ENCODE measurements around the gene GLB1L2.

Gene GLB1L2

DNA sequence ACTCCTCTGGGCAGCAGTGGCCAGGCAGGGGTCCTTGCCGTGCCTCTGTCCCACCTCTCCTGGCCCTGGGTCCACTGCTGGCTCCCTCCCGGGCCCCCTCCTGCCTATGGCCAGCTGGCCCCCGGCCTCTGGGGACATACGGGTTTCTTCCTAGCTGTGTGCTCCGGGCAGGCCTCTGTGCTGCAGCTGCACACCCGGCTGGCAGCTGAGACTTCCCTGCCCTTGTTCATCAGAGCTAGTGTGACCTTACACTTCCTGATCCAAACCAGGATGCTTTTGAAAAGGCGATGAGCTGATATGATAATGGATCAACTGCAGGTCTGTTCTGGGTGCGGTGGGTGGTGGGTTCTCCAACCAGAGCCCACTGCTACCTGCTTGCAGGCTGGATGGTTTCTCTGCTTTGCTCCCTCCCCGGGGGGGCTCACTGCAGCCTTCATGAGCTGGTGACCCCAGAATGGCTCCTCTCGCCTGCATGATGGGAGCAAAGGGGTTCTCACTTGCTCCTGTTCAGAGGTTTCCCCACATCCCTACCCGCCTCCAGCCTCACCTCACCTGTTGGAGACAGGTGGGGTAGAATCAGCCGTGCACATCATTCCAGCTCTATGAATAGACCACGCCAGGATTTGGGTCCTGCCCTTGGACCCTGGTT, 67.0 kb downstream of the GLB1L2 start:
- DNase-seq (ENCODE audit: extremely low spot score, insufficient read length, low read depth) (no peak), FAIRE-seq (no peak)

DNA sequence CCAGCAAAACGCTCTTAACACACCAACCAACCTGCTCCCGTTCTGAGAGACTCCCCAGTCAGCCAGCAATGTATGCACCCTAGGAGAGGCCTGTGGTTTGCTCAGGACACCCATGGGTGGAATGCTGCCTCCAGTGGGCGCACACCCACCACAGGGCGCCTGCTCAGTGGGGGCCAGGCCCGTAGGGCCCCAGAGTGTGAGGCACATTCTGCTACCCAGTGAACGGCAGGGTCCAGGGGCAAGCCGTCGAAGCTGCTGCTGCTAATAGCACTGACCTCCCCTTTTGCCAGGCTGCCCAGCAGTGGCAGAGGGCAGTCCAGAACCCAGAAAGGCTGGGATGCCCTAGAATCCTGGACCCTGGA, 67.5 kb downstream of the GLB1L2 start:
- no peak for DNase-seq (ENCODE audit: extremely low spot score, insufficient read length, low read depth)
- no peak for FAIRE-seq

DNA sequence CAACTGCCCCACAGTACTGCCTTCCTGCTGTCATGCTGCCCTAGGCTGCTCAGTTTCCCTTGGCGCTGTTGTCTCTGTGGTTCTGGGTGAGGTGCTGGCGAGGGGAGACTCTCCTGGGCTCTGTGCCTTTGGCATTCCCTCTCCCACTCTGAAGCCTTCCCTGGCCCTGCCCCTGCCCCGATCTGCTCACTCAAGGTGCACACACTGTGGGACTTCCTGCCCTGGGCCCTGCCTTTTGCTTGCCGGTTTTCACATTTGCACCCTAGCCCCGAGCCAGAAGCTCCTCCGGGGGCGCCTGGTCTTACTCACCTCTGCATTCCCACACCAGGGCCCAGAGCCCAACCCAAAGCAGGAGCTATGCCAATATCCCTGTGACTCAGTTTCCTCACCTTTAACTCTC, 68.2 kb downstream of the GLB1L2 start:
- DNase-seq (ENCODE audit: extremely low spot score, insufficient read length, low read depth) (no peak), FAIRE-seq (no peak)

DNA sequence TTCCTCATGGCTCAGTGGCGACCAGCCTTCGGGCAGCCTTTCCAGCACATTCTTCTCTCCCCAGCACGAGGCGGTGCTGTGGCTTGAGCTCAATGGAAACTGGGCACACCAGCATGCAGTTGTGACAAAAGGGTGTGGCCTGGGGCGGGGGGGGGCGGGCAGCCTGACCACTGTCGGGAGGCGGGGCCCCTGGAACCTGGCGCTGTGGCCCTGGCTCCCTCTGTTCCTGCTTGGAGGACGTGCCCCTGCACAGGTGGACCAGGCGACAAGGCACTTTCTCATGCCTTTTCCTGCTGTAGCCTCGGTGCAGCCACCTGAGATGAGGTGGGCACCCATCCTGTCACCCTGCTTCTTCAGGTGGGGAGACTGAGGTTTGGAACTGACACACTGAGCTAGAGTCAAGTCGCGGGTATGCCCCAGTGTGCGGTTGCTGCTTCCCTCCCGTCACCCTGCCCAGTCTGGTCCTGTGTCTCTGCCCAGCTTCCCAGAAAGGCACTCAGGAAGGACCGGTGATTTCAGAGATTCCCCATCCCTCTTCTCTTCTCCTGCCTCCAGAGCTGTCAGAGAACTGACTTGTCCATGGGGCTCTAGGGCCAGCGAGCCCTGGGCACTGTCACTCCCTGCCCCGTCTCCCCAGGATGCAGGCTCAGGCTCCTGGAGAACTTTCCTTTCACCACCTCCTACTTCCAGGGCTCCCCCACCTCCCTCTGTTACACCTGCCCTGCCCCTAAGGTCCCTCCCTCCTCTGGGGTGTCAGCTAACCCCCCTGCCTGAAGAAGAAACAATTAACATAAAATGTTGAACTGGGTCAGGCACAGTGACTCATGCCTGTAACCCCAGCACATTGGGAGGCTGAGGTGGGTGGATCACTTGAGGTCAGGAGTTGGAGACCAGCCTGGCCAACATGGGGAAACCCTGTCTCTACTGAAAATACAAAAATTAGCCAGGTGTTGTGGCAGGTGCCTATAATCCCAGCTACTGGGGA, 70.3 kb downstream of the GLB1L2 start:
- FAIRE-seq, result no peak

DNA sequence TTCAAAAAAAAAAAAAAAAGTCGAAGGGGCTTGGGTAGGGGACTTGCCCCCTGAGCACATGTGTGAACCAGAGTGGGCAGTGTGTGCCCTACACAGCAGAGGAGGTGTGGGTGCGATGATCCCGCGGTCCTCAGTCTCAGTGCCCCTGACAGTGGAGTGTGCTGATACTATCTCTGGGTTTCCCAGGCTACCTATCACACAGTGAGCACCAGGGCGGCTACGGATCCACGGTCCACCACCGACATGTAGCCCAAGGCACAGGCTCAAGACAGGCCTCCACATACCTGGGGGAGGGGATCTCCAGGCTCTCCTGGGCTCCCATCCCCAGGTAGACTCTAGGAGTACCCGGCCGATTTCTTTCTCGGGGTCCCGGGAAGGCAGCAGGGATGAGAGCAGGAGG, 71.1 kb downstream of the GLB1L2 start:
- FAIRE-seq (no peak), DNase-seq (ENCODE audit: extremely low spot score, insufficient read length, low read depth) (no peak)

More for the DNA sequence above, 70.3 kb downstream of the GLB1L2 start:
- no peak for DNase-seq (ENCODE audit: extremely low spot score, insufficient read length, low read depth)

DNA sequence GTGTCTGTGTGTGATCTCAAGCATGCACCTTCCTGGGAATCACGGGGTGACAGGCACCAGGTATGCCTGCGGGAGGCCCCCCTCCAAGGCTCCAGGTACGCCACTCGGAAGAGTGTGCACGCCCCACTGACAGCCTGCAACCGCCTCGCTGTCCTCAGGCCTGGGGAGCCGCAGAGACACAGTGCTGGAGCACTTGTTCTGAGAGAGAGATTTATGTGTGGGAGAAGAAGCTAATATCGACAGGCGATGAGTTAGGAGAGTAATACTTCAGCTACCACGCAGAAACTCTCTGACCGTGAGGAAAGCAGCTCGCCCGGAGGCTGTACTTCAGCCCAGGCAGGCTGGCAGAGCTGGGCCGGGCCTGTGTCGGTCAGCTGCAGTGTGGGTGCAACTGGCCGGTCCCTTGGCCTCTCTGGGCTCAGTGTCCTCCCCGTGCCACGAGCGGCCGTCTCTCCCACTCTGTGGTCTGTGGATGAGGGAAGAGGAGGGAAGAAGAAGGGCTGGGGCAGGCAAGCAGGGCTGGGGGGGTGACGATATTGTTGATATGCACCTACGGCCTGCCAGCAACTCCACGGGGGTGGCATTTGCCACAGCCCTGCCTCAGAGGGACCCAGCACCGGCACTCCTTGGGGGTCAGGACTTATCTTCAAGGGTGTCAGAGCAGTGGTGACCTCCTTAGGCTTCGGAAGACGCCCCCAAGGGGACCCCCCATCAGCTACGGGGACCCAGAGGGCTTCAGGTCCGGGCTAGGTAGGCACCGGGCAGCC, 73.0 kb downstream of the GLB1L2 start:
- no peak for FAIRE-seq
- DNase-seq (ENCODE audit: extremely low spot score, insufficient read length, low read depth), result no peak

DNA sequence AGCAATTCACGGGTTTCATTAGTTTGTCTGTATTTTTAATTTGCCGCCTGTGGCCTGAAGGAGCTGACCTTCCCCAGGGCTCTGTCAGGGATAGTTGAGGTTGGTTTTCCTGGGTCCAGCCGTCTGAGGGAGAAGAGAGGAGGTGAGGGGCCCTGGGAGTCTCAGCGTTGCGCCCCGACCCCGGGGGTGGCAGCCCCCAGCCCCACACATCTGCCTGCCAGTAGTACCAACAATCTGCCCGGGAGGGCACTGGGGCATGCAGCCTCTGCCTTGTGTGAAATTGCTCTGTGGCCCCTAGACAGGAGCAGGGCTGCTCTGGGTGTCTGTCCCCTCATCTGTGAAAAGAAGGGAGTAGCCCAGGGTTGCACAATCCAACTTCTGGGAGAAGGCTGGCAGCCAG, 73.6 kb downstream of the GLB1L2 start:
- no peak for FAIRE-seq
- DNase-seq (ENCODE audit: extremely low spot score, insufficient read length, low read depth), result no peak

DNA sequence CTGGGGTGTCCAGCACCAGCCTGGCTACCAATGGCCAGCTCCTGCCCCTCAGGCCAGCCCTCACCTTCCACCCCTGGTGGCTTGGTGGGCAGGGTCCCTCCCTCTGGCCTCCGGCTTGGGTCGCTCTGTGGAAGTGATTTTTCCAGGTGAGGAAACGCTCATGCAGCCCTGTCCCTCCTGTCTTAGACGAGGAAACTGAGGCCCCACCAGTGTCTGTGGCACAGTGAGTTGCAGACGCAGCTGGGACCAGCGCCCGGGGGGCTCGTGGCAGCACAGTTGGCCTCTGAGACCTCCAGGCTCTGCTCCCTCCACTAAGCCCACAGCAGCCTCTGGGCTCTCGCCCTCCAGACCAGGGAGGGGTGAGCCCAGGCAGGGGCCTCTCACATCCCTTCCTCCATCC, 74.1 kb downstream of the GLB1L2 start:
- FAIRE-seq, result no peak
- DNase-seq (ENCODE audit: extremely low spot score, insufficient read length, low read depth), result no peak

DNA sequence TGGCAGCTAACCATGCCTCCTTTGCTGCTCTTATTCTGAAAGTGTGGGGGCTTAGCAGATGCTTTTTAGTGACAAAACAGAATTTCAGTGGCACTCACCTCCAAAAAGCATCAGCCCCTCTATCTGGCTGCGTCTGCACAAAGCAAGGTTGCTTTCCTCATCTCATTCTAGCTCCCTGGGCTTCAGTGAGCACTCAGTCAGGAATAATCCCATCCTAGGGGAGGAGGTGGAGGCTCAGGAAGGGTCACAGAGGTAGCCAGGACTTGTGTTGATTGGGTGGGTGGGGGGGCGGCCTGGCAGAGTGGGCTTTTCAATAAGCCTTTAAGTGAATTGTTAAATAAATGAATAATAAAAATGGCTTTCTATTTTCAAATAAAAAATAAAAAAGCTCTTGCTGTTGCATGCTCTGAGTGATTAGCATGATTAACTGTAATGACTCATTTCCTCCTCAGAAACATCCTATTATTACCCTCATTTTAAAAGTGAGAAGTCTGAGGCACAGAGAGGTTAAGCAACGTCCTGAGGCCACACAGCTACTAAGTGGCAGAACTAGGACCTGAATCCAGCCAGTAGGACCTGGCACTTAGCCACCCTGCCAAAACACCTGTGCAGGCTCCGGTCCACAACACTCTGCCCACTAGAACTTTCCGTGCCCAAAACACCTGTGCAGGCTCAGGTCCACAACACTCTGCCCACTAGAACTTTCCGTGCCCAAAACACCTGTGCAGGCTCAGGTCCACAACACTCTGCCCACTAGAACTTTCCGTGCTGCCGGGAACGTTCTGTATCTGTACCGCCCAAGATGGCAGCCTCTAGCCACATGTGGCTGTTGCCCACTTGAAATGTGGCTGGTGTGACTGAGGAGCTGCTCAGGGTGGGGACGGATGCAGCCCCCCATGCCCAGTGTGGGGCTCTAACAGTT, 74.7 kb downstream of the GLB1L2 start:
- FAIRE-seq (no peak), DNase-seq (ENCODE audit: extremely low spot score, insufficient read length, low read depth) (no peak)

DNA sequence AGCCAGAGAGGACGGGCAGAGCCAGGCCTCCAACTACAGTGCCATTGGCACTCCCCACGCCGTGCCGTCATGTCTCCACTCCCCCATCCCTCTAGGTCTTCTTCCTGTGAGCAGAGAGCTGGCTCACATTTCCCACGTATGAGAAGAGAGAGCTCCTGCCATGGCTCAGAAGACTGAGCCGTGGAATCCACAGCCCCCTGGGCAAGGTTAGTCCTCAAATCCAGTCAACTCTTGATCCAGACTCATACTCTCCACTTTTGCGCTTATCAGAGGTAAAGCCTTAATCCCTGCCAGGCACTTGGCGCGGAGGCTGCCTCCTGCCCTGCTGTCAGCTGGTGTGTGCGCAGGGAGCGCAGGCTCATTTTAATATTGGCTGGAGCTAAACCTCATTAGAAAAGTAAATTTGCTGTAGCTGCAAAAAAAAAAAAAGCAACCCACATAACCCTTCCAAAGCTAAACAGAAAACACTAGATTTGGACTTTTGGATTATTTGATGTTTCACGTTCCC, 75.6 kb downstream of the GLB1L2 start:
- DNase-seq (ENCODE audit: extremely low spot score, insufficient read length, low read depth), result no peak
- FAIRE-seq, result no peak

DNA sequence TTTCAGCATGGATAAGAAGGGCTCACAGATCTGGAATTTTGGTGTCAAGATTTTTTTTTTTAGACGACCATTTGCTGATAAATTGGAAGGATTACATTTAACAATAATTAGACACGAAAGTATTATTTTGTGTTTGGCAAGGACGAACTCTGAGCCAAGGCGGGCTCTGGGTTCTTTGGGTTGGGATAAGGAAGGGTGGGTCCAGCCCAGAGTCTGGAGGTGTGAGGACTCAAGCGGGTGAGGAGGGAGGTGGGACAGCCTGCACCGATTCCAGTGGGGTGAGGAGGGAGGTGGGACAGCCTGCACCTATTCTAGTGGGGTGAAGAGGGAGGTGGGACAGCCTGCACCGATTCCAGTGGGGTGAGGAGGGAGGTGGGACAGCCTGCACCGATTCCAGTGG, 76.1 kb downstream of the GLB1L2 start:
- DNase-seq (ENCODE audit: extremely low spot score, insufficient read length, low read depth), result no peak
- no peak for FAIRE-seq

DNA sequence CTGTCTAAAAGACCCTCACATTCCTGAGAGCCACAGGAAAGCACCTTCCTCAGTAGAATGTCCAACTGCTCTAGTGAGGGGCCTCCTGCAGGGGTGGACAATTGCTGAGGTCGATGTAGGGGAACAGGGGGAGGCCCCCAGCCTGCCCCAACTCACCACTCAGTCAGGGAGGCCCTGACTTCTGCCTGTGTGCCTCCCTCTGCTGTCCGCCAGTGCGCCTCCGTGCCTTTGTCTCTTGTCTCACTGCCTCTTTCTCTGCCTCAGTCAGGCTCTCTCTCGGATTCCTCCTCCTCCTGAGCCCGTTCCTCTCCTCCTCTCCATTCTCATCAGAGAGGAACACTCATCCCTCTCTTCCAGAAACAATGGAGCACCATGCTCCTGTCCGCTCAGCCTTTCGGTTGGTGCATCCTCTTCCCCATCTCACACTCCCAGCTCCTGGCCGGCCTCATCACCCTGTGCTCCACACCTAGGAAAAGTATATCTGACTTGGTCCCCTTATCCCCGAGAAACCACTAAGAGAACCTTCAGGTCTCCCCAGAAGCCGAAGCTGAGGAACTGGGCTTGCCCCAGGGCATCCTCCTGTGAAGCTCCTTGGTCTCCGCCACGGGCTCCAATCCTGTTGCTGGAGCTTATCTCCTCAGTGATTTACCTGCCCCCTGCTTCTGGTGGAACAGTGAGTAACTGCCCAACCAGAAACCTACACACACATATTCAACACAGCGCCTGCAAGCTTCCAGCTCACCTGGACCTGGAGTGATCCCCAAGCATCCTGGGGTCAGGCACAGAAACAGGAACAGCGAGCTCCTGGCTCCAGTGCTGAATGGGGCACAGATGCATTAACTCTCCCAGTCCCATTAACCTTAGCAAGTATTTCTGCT, 78.0 kb downstream of the GLB1L2 start:
- no peak for FAIRE-seq
- DNase-seq (ENCODE audit: extremely low spot score, insufficient read length, low read depth), result no peak

DNA sequence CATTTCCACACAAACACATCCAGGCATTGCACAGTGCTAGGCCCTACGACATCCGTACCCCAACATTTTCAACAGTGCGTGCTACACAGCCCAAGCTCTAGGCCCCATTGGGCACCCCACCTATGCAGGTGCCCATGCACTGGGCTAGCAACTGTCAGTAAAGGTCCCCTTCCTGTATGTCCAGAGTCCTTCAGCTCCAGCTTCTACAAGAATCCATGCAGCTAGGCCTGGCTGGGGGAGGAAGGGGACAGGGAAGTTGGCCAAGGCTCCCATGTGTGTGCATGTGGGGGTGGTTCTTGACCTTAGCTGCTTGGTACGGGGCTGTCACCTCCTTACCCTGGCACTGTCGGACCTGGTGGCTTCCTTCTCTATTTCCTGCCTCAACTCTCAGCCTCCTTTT, 79.0 kb downstream of the GLB1L2 start:
- FAIRE-seq, result no peak
- DNase-seq (ENCODE audit: extremely low spot score, insufficient read length, low read depth), result no peak

DNA sequence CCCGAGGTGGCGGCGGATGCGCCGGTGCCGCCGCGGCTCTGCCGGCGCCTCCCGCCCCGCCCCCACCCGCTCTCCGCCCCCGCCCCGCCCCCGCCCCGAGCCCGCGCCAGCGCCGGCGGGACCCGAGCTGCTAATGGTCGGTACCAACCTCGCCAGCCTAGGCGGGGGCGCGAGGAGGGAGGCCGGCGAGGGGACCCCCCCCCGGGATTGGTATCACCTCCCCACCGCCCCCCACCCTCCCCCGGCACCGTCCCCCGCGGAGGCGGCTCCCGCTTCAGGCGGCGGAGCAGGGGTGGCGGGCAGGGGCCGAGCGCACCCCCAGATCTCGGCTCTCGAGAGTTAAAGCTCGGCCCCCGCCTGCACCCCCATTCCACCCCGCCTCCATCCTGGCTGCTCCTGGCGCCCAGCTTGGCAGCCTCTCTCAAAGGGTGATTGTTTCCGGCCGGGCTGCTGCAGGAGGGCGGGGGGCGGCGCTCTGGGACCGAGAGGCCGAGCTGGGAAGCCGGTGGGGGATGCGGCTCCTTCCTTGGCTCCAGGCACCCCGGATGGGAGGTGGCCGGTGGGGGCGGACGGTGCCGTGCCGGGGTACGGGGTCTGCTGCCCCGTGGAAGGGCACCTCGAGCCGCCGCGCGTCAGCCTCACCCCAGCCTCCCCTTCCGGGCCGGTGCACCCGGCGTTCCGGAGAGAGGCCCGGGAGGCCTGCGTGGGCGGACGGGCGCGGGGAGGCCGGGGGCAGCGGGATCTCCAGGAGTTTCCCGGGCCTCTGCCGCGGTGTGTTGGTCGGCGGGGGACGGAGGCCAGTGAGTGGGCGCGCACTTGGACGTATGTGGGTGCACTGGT, 80.6 kb downstream of the GLB1L2 start, which contains the start of gene B3GAT1:
TSS of gene B3GAT1 (minus strand) at position 40 of the 840 bp plus-strand sequence. CDS start 24,583 bp downstream, outside the sequence.
- no peak for FAIRE-seq
- no peak for DNase-seq (ENCODE audit: extremely low spot score, insufficient read length, low read depth)

DNA sequence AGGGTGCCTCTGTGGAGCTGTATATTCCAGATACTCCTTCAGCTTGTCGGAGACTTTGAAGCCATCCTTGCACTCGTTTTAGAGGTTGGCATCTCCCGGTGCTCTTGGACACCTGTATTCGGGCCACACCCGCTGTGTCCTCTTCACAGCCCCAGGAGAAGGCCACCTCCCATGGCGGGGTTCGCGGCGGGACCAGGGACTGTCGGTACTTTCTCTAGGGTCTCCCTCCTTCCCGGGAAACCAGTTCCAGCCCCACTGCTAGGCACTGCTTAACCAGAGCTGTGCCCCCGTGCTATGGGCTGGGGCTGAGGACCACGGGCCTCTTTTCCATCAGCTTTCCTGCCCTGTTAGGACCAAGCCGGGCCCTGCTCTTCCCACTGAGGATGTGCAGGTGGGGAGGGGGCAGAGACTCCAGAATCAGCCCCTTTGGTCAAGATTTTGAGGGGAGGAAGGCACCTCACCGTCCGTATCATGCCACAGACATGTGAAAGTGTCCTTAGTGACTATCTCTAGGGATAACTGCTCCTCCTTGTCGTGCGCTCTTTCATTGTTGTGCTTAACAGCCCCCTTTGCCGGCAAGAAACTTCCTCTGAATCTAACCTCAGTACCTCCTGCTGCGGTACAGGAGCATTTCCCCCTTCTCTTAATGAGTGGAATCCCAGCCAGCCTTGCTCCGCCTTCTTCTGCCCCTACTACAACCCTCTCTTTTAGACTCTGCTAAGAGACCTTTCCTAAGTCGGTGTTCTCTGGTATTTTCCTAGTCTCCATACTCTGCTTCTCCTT, 81.4 kb downstream of the GLB1L2 start:
- FAIRE-seq, result no peak
- DNase-seq (ENCODE audit: extremely low spot score, insufficient read length, low read depth), result no peak

DNA sequence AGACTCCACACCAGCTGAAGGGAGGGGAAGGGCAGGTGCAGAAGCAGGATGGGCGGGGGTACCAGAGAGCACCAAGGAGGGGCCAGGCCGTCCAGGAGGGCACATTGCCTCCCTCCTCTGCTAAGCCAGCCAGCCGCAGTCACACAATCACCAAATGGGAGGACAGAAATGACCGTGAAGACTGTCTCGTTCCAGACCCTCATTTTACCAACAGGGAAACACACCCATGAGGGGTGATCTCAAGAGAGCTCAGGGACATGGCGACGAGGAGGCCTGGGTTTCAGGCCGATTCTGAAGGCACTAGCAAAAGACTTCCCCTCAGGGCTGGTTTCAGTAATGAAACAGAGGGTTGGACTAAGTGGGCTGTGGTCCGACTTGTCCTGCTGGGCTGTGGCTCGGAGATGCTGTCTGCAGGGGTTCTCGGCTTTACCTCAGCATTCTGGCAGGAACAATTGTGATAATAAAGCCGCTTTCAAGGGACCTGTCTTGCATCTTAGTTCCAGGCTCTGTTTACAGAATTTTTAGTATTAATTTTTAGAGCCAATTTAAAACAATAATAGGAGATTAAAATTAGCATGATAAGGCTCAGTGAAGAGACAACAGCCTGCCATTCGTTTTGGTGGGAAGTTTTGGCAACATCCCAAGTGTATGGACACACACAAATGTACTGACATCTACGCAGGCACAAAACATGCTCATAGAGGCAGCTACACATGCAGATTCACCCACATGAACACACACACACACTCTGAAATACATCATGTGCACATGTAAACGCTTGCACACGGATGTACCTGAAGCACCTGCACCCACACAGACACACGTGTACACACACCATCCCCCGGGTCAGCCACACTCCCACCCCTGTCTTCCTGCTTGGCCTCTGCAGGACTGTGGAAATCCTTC, 82.3 kb downstream of the GLB1L2 start:
- no peak for FAIRE-seq
- no peak for DNase-seq (ENCODE audit: extremely low spot score, insufficient read length, low read depth)

All from GM18507 (cell line).